NK-92 (cell line): ENCODE measurements around the gene ATP13A3.

Source experiments
- DNase-seq: peaks from one replicate; lab custom pipeline; 2025; ENCODE audit not compliant: unreplicated experiment; lab: John Stamatoyannopoulos, UW

Gene ATP13A3

GRCh38 chr3:194476784-194477183 is 10.0 kb downstream of the ATP13A3 start:
- no peak for DNase-seq

GRCh38 chr3:194475978-194476377 is 10.8 kb downstream of the ATP13A3 start:
- DNase-seq, result no peak

DNA sequence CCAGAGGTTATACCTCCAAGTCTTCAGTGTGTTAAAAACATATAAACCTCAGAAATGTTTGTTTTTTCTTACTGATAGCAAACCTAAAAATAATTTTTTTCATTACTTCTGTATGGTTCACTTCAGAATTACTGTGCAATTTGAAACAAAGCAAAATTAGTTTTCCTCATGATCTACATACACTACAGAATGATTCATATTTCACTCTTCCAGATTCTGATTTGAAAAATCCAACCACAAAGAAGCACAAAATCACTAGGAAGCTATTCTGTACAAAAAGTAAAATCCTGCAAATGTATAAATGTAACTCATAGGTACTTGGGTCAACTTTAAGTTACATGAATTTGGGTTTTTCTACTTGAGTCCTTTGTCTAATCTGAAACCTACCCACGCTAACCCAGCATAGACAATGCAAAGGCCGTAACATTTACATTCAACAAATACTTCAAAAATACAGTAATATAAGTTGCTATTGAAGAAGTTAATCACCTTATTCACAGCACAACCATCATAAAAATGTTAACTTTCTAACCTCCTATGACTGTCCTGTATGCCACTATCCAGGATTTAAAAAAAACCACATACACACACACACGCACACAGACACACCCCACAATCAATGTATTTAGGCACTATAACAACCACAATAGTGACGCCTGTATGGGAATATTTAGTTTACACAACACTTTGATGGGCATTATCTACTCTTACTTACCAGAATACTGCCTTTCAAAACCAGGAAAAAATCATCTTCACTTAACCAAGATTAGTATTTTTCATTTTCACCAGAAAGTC is 11.5 kb downstream of the ATP13A3 start:
- no peak for DNase-seq

- no peak for DNase-seq
These were observed 12.1 kb downstream of the ATP13A3 start for GRCh38 chr3:194474675-194475074.

DNA sequence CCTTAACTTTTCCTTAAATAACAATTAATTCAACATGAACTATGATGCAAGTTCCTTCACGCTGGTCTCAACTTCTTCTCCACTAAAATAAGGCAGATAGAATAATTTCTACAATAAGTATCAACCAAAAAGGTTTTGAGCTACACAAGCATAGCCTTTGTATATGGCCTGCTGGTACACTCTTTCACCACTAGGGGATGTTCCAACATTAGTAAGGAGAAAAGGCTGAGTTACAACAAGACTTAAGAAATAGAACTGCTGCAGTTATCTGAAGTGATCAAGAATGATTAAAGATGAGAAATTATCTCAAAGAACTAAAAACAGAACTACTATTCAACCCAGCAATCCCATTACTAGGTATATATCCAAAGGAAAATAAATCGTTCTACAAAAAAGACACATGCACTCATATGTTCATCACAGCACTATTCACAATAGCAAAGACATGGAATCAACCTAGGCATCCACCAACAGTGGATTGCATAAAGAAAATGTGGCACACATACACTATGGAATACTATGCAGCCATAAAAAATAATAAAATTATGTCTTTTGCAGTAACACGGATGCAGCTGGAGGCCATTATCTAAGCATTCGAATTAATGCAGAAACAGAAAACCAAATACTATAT is 14.4 kb downstream of the ATP13A3 start:
- no peak for DNase-seq

DNA sequence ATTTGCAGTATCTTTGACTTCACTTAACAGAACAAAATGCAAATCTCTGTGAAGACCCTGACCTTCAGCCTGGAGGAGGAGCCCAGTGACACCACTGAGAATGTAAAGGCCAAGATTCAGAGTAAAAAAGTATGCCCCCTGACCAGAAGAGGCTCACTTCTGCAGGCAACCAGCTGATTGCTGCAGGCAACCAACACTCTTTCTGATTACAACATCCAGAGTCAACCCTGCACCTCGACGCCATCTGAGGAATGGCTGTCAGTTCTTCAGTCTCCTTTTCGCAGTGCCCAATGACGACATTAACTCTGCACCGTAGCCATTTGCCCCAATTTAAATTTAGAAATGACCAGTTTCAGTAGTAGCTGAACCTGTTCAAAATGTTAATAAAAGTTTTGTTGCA is 14.9 kb downstream of the ATP13A3 start:
- DNase-seq, result no peak

DNA sequence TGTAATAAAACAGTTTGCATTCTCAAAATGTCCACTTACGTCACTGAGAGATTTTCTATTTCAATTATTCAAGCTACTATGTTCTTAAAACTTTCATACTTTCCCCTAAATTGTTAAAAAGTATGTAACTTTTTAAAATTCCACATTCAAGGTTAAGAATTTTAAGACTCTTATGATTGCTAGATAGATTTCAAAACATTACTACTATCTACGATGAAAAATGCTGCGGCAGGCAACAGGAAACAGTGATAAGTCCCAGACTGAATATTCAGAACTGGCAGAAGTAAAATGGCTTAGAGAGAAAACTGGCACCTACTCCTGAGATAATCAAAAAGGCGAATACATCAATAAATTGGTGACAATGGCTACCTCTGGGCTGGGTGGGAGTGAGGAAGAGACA is 16.2 kb downstream of the ATP13A3 start:
- no peak for DNase-seq

DNA sequence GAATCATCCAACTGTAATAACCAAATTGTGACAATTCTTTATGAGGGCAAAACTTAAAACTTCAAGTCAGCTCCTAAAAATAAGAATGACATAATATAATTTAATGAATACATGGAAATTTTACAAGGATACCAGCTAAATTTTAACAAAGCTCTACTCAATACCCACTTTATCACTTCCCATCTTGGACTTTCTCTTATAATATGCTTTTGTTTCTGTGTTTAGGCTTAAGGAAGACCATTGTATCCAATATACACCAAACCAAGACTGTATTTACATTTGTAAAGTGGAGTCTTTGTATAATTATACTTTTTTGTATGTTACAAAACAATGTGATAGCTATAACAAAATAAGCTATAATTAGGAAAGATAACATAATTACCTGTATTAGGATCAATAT is 16.8 kb downstream of the ATP13A3 start:
- DNase-seq, result no peak

DNA sequence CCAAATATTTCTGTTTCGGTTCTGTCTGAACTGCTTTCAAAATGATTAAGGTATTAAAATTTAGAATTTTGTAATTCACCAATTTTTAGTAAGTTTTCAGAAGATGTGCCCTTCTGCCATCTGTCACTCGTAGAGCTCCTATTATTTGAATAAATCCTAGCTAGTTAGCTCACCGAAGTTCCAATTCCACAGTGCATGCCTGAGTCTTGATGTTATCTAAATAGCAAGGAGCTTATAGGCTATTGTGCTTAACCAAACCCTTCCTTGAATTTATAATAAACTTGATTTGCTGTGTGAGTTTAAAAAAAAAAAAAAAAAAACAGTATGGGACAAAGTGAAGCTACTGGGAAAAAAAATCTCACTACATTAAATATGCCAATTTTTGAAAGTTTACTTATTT is 18.7 kb downstream of the ATP13A3 start:
- DNase-seq, result no peak

GRCh38 chr3:194466761-194467356 is 19.9 kb downstream of the ATP13A3 start:
- DNase-seq, result no peak

- DNase-seq, result no peak
These were observed 20.8 kb downstream of the ATP13A3 start for GRCh38 chr3:194465920-194466570.

GRCh38 chr3:194465246-194465645 is 21.6 kb downstream of the ATP13A3 start:
- DNase-seq, result no peak

DNA sequence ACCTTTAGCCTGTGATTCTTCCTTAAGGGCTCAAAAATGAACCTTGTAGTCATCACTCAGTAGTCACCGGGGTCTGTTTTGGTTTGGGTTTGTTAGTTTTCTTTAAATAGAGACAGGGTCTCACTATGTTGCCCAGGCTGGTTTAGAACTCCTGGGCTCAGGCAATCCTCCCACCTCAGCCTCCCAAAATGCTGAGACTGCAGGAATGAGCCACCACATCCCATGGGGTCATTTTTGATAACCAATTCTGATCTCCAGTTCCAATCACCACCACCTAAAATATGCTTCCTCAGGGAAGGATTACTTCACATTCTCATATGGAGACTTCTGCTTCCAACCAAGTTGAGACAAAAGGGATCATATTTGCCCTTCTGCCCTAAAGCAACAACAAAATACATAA is 22.1 kb downstream of the ATP13A3 start:
- DNase-seq, result no peak

- no peak for DNase-seq
These were observed 23.9 kb downstream of the ATP13A3 start for GRCh38 chr3:194462936-194463335.

GRCh38 chr3:194460566-194460965 is 26.2 kb downstream of the ATP13A3 start:
- DNase-seq, result no peak

- no peak for DNase-seq
These were observed 28.7 kb downstream of the ATP13A3 start for GRCh38 chr3:194458131-194458530.

GRCh38 chr3:194455481-194455880 is 31.3 kb downstream of the ATP13A3 start:
- no peak for DNase-seq

GRCh38 chr3:194450341-194450740 is 36.5 kb downstream of the ATP13A3 start:
- no peak for DNase-seq

GRCh38 chr3:194449913-194450312 is 36.9 kb downstream of the ATP13A3 start:
- DNase-seq, result no peak

DNA sequence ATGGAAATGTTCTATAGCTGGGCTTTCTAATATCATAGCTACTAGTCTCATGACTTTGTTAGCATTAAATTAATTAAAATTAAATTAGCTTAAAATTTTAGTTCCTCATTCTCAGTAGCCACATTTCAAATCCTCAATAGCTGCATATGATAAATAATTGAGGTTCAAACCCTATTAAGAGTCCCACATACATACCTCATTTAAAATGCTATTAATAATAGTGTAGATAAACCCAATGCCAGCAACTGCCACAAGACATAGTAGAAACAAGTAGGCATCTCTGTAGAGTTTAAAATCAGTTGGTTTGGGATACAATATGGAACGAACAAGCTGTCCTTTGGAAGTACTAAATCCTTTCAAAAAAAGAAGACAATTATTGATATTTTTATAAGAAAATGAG is 39.1 kb downstream of the ATP13A3 start:
- DNase-seq, result no peak

DNA sequence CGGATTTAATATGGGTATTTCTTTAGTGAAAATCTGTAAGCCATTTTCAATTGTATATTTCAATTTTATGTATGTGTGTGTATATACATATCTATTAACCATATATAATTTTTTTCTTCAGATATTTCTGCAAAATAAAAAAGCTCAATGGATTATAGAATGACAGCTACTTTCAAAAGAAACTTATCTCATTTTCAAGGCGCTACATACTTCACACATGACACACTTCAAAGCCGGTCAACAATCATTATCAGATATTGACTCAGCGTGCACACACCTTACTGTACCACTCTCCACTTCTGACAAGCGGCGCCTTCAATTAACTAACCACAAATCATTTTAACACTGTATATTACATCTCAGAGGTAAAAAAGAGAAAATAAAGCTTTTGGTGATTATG is 39.6 kb downstream of the ATP13A3 start:
- no peak for DNase-seq

GRCh38 chr3:194446754-194447153 is 40.0 kb downstream of the ATP13A3 start:
- no peak for DNase-seq
